Ovary (tissue), 9 donors: ENCODE data around the gene PHF21A. TPM values are rescaled to one million over a fixed set of nuclear protein-coding genes. Genes with fewer than 3 reads are reported as not detected.
A peak's percentile ranks its signal among the peaks of the same experiment; 100 is the strongest.

Experiments used
- DNase-seq, 5 donors: peaks; one replicate each; pipeline ENCODE4 v3.0.0-alpha.2; 2019 to 2020
- H3K27ac ChIP-seq, 2 donors: fragments of 200-600 bp; one replicate each; pipeline versions ENCODE4 v1.5.1 to v1.8.0; 2019 to 2022
- H3K27me3 ChIP-seq: fragments of 200-600 bp; one replicate; pipeline ENCODE4 v1.8.0; 2022
- H3K36me3 ChIP-seq: fragments of 200-600 bp; sonication (generic); one replicate; pipeline ENCODE4 v1.5.1; 2019
- H3K4me1 ChIP-seq: one replicate; pipeline ENCODE4 v1.8.1; 2013; ENCODE audit warnings: mild to moderate bottlenecking, moderate library complexity; ENCODE audit not compliant: insufficient read depth
- H3K4me3 ChIP-seq: fragments of 200-600 bp; sonication (generic); one replicate; pipeline ENCODE4 v1.5.1; 2017
- H3K9me3 ChIP-seq, 2 donors: fragments of 200-600 bp in 1 of 2; sonication (generic) in 1 of 2; one replicate each; pipeline versions ENCODE4 v1.5.1 to v1.8.1; 2013 to 2019; ENCODE audit warnings: mild to moderate bottlenecking in 1 of 2, moderate library complexity in 1 of 2
- EP300 ChIP-seq: sonication (generic); formaldehyde crosslinking; IDR thresholded peaks from one replicate; pipeline ENCODE4 v1.6.1; 2017; ENCODE audit warnings: antibody characterized with exemption
- POLR2A ChIP-seq: fragments of 450-650 bp; IDR thresholded peaks from one replicate; pipeline ENCODE4 v1.6.1; 2017; ENCODE audit warnings: antibody characterized with exemption, mild to moderate bottlenecking, moderate library complexity
- WGBS, 3 donors: extraction: QIAGEN DNeasy Blood & Tissue Kit in 1 of 3; methylation state at CpG; one replicate each; pipeline versions ENCODE4 v1.1.5 to v1.1.7; 2013 to 2017; 5-methylcytosine and 5-hydroxymethylcytosine counted together
- intact Hi-C, 4 donors: fragments of 100-400 bp; cut with DNase I; formaldehyde crosslinking; loops; one replicate each; pipeline versions ENCODE4 v1.11.0 to v1.15.1; 2022 to 2023
- polyA plus RNA-seq, 2 donors: library from polyadenylated mRNA; stranded (reverse); fragments of 200-250 nt in 1 of 2; fragments of 350-450 nt in 1 of 2; fragmentation: Illumina TruSeq in 1 of 2; extraction: RNeasy Lipid Tissue Mini Kit (QIAGEN cat#74804) in 1 of 2; gene quantifications; one replicate each; pipeline ENCODE4 v1.2.3, GENCODE V29; 2013 to 2014
- total RNA-seq, 7 donors: library from RNA; depleted of rRNA in 2 of 7; stranded (reverse); fragments of >200 nt in 2 of 7; fragmentation: NEBNext Ultra II Directional in 3 of 7; extraction: Animal tissue kit (Norgen Biotek cat#: 25700) in 3 of 7; gene quantifications; one replicate each; pipeline versions ENCODE4 v1.1.0 to v1.2.4, GENCODE V29; 2016 to 2023
- TF ChIP-seq, protein P1 (sequence below), 3 donors: fragments of 450-650 bp in 2 of 3; fragments of 200-600 bp in 1 of 3; IDR thresholded peaks; one replicate each; pipeline versions ENCODE4 v1.5.1 to v1.8.0; 2016 to 2022; ENCODE audit warnings: antibody characterized with exemption in 3 of 3, mild to moderate bottlenecking in 1 of 3
- donor health status: DM: no; HTN: no; CAD: no; lungs with moderate emphysema.
- donor health status: DM: no; HTN: no; CAD: no.
- donor health status: Bipolar disorder and iron deficiency.
- donor health status: DM: yes; HTN: yes; CAD: no.
- donor health status: DM: no; HTN: no; CAD: no.
- donor health status: DM: yes; HTN: yes; CAD: no.

The PHF21A gene
- total and polyA plus RNA-seq, 9 donors: 20.6 to 76.0 (median 58.2) TPM

DNA sequence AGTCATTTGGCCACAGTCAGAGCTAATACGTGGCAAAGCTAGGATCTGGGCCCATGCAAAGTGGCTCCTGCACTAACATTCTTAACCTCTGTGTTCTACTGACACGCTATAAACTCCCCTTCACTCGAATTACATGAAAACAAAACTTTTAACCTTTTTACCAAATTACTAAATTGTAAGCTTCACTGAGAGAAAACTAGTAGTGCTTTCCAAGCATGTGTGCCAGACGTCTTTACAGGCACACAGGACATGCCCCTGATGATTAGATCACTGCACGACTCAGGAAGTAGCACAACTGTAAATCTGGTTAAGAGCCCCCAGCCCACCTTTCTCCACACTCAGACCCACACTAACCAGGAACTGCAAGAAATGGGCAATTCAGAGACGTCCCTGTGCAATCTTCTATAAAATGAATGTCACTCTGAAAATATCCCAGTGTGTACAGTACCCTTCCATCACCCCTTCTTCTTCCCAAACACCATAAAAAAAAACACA, 16.1 kb downstream of the PHF21A start:
- H3K4me3 ChIP-seq: no peak overlapping the region
- H3K36me3 ChIP-seq: no peaks in the 10 kb centered on the region
- DNase-seq: no peak
- 9 to 12% (median 10%) methylated on average over 6 of the region's 6 CpGs for WGBS, 3 donors
- peak overlapping the region in 1 of 2 donors; percentile 13 for H3K27ac ChIP-seq
- intact Hi-C loops: no loop called here
- peaks cover 9% of the 10 kb centered on the region for H3K4me1 ChIP-seq
- no peaks in the 10 kb centered on the region for H3K27me3 ChIP-seq
- TF ChIP-seq EP300 (no peak), POLR2A (no peak)
- TF ChIP-seq, protein P1, sequence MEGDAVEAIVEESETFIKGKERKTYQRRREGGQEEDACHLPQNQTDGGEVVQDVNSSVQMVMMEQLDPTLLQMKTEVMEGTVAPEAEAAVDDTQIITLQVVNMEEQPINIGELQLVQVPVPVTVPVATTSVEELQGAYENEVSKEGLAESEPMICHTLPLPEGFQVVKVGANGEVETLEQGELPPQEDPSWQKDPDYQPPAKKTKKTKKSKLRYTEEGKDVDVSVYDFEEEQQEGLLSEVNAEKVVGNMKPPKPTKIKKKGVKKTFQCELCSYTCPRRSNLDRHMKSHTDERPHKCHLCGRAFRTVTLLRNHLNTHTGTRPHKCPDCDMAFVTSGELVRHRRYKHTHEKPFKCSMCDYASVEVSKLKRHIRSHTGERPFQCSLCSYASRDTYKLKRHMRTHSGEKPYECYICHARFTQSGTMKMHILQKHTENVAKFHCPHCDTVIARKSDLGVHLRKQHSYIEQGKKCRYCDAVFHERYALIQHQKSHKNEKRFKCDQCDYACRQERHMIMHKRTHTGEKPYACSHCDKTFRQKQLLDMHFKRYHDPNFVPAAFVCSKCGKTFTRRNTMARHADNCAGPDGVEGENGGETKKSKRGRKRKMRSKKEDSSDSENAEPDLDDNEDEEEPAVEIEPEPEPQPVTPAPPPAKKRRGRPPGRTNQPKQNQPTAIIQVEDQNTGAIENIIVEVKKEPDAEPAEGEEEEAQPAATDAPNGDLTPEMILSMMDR (IDR thresholded peaks at IDR 0.05): no peak
- no peaks in the 10 kb centered on the region for H3K9me3 ChIP-seq

DNA sequence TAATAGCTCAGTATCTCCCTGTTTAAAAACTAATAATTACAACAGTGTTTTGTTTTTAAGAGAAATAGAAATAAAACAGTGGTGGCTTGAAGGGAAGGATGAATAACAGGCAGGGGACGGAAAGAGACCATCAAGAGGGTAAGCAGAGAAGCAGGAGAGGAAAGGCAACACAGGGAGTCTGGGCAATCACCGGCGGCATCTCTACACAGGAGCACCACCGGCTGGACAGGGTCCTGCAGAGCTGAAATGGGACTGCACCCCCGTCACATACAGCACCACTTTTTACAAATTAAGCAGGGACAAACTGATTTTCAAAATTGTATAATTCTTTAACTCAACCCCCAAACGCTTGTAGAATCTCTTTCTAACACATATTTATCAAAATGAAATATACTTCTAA, 18.4 kb downstream of the PHF21A start:
- H3K9me3 ChIP-seq: no peaks in the 10 kb centered on the region
- peaks cover 10% of the 10 kb centered on the region for H3K4me1 ChIP-seq
- H3K36me3 ChIP-seq: no peaks in the 10 kb centered on the region
- H3K27ac ChIP-seq: no peak overlapping the region
- TF ChIP-seq POLR2A (no peak), EP300 (no peak)
- TF ChIP-seq, protein P1 (IDR thresholded peaks at IDR 0.05): no peak
- intact Hi-C loops: no loop called here
- no peaks in the 10 kb centered on the region for H3K27me3 ChIP-seq
- no peak overlapping the region for H3K4me3 ChIP-seq
- DNase-seq: no peak
- WGBS, 3 donors: 49 to 62% (median 50%) methylated on average over 6 of the region's 6 CpGs

DNA sequence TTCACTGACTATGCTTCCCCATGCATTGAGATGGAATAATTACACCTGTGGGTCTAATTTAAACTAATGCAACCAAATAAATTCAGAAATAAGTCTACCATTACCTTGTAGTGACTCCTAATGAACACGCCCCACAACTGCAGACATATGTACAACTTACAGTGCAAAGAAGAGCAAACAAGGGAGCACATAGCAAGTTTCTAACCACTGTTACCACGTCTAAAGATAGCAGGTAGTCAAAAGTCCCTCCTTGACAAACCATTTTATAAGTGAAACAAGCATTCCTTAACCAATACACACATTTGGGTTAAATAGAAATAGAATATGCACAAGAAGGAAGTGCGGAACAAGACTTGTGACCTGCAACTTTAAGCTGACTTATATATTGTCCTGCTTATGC, 20.6 kb downstream of the PHF21A start:
- peak overlapping the region in 1 of 2 donors; percentile 43 for H3K27ac ChIP-seq
- H3K9me3 ChIP-seq: no peaks in the 10 kb centered on the region
- intact Hi-C loops: no loop called here
- TF ChIP-seq, protein P1 (IDR thresholded peaks at IDR 0.05): no peak
- TF ChIP-seq EP300: no peak
- no peak for TF ChIP-seq POLR2A
- no peaks in the 10 kb centered on the region for H3K27me3 ChIP-seq
- H3K36me3 ChIP-seq: no peaks in the 10 kb centered on the region
- H3K4me1 ChIP-seq: peaks cover 13% of the 10 kb centered on the region
- H3K4me3 ChIP-seq: no peak overlapping the region
- WGBS, 3 donors: 78 to 86% (median 79%) methylated on average over 3 of the region's 3 CpGs
- no peak for DNase-seq

DNA sequence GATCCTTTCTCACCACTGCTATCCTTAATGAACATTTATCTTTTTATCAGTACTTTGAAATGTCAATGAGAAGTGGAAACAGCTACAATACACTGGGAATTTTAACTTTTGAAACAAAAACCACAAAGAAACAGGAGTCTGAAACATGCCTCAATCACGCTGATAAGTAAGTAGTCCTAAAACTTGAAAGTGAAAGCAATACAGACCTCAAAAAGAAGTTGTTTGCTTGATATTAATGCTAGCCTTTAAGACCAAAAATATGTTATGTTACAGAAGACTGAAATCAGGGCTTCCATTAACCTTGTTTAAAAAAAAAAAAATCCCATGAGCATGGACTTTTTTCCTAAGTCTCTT, 21.3 kb downstream of the PHF21A start:
- intact Hi-C loops: no loop called here
- H3K36me3 ChIP-seq: no peaks in the 10 kb centered on the region
- H3K4me1 ChIP-seq: peaks cover 11% of the 10 kb centered on the region
- H3K27me3 ChIP-seq: no peaks in the 10 kb centered on the region
- H3K9me3 ChIP-seq: no peaks in the 10 kb centered on the region
- H3K4me3 ChIP-seq: peak overlapping the region; percentile 6
- 6 to 11% (median 6%) methylated on average over 1 of the region's 1 CpG for WGBS, 3 donors
- TF ChIP-seq EP300: no peak
- no peak for TF ChIP-seq POLR2A
- TF ChIP-seq, protein P1 (IDR thresholded peaks at IDR 0.05): no peak
- DNase-seq: no peak
- H3K27ac ChIP-seq: peak overlapping the region in 1 of 2 donors; percentile 43

DNA sequence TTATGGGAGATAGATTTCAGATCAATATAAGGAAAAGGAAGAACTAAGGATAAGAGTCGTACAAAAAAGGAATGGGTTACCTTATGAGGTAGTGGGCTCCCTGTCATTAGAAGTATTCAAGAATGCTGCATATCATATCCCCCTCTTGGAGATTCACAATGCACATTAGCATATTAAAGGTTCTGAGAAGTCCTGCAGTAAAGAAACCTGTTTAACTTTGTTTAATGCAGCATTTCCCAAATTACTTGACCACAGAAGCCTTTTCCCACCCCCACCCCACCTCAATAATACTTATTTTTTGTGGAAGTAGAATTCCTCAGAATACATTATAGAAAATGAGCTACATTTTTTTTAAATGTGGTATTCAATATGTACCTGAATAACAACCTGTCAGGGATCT, 30.9 kb downstream of the PHF21A start:
- Histone ChIP-seq H3K4me3 (no peak overlapping the region), H3K27ac (no peak overlapping the region), H3K9me3 (no peaks in the 10 kb centered on the region), H3K27me3 (no peaks in the 10 kb centered on the region), H3K4me1 (no peaks in the 10 kb centered on the region), H3K36me3 (no peaks in the 10 kb centered on the region)
- no peak for DNase-seq
- WGBS, 3 donors: 84 to 94% (median 88%) methylated on average over 1 of the region's 1 CpG
- intact Hi-C loops: no loop called here
- TF ChIP-seq, protein P1 (IDR thresholded peaks at IDR 0.05): no peak
- TF ChIP-seq EP300 (no peak), POLR2A (no peak)
